Hepatocyte (in vitro differentiated cells): Measurements from ENCODE around the gene SLC9A3. TPM values are rescaled to one million over a fixed set of nuclear protein-coding genes. Genes with fewer than 3 reads are reported as not detected.

Experiments used
- DNase-seq: peaks from one replicate; pipeline ENCODE4 v3.0.0-alpha.2; 2016; ENCODE audit warnings: low spot score
- H2AFZ ChIP-seq: fragments of 200-600 bp; sonication (generic); 2 replicates; pipeline ENCODE4 v1.6.0; 2016; ENCODE audit warnings: antibody characterized with exemption, mild to moderate bottlenecking
- H3K27ac ChIP-seq: fragments of 200-600 bp; sonication (generic); 2 replicates; pipeline ENCODE4 v1.5.1; 2016; ENCODE audit warnings: mild to moderate bottlenecking
- H3K27me3 ChIP-seq: fragments of 200-600 bp; sonication (generic); 2 replicates; pipeline ENCODE4 v1.6.1; 2016
- H3K36me3 ChIP-seq: fragments of 200-600 bp; sonication (generic); replicated peaks from 2 replicates; pipeline ENCODE4 v1.5.1; 2016; ENCODE audit warnings: low read depth; ENCODE audit not compliant: insufficient read depth
- H3K4me1 ChIP-seq: fragments of 200-600 bp; sonication (generic); 2 replicates; pipeline ENCODE4 v1.5.1; 2016; ENCODE audit warnings: mild to moderate bottlenecking, moderate library complexity; ENCODE audit not compliant: insufficient read depth
- H3K4me2 ChIP-seq: fragments of 200-600 bp; sonication (generic); 2 replicates; pipeline ENCODE4 v1.6.0; 2016
- H3K4me3 ChIP-seq: fragments of 200-600 bp; sonication (generic); 2 replicates; pipeline ENCODE4 v1.5.1; 2016; ENCODE audit warnings: mild to moderate bottlenecking
- H3K79me2 ChIP-seq: fragments of 200-600 bp; sonication (generic); 2 replicates; pipeline ENCODE4 v1.6.0; 2017; ENCODE audit warnings: mild to moderate bottlenecking
- H3K9me2 ChIP-seq: fragments of 200-600 bp; sonication (generic); replicated peaks from 2 replicates; pipeline ENCODE4 v1.6.0; 2017; ENCODE audit warnings: mild to moderate bottlenecking; ENCODE audit not compliant: insufficient read depth
- H3K9me3 ChIP-seq: fragments of 200-600 bp; sonication (generic); 2 replicates; pipeline ENCODE4 v1.5.1; 2016; ENCODE audit warnings: low read depth, mild to moderate bottlenecking
- H4K20me1 ChIP-seq: fragments of 200-600 bp; sonication (generic); 2 replicates; pipeline ENCODE4 v1.6.0; 2016; ENCODE audit warnings: mild to moderate bottlenecking; ENCODE audit not compliant: insufficient read depth, poor library complexity, severe bottlenecking
- CTCF ChIP-seq: fragments of 200-600 bp; sonication (generic); IDR thresholded peaks from 2 replicates; pipeline ENCODE4 v1.5.1; 2016; ENCODE audit warnings: antibody characterized with exemption, mild to moderate bottlenecking; ENCODE audit not compliant: poor library complexity
- EZH2 ChIP-seq: fragments of 200-600 bp; sonication (generic); IDR thresholded peaks from 2 replicates; pipeline ENCODE4 v1.6.1; 2016; ENCODE audit warnings: antibody characterized with exemption, mild to moderate bottlenecking, borderline replicate concordance
- EZH2phosphoT487 ChIP-seq: fragments of 200-600 bp; sonication (generic); IDR thresholded peaks from one replicate; pipeline ENCODE4 v1.6.1; 2018; ENCODE audit warnings: antibody characterized with exemption, mild to moderate bottlenecking, low read depth, moderate library complexity; ENCODE audit not compliant: unreplicated experiment, severe bottlenecking
- WGBS: methylation state at CpG from one replicate; pipeline ENCODE4 v1.1.6; 2016; ENCODE audit warnings: low lambda C conversion rate; ENCODE audit errors: missing lambda C conversion rate; 5-methylcytosine and 5-hydroxymethylcytosine counted together
- polyA plus RNA-seq: library from polyadenylated mRNA; unstranded; fragments of >200 nt; fragmentation: Nextera tagmentation; extraction: Ambion mirVana; gene quantifications from 2 replicates; pipeline ENCODE4 v1.2.1, GENCODE V29; 2016
- total RNA-seq: library from RNA; depleted of rRNA; stranded (reverse); fragments of >200 nt; gene quantifications from 2 replicates; pipeline ENCODE4 v1.2.3, GENCODE V29; 2014

SLC9A3 gene
- total and polyA plus RNA-seq, 2 experiments from 2014 or later: 4.8 to 7.4 TPM

GRCh38 chr5:502325-503079 lies 21.7 kb downstream of the SLC9A3 start:
- no peak for TF ChIP-seq CTCF
- no peak for TF ChIP-seq EZH2phosphoT487
- TF ChIP-seq EZH2: no peak
- Histone ChIP-seq H3K36me3 (no peaks in the 10 kb centered on the region), H4K20me1 (no peaks in the 10 kb centered on the region), H3K9me2 (no peaks in the 10 kb centered on the region), H3K4me3 (no peak overlapping the region), H2AFZ (no peak overlapping the region), H3K79me2 (no peaks in the 10 kb centered on the region), H3K27me3 (peaks cover 14% of the 10 kb centered on the region), H3K9me3 (no peaks in the 10 kb centered on the region), H3K27ac (no peak overlapping the region), H3K4me2 (no peak overlapping the region), H3K4me1 (no peaks in the 10 kb centered on the region)
- WGBS: 84% methylated on average over 36 of the region's 36 CpGs
- DNase-seq: no peak

GRCh38 chr5:501831-502184 lies 22.4 kb downstream of the SLC9A3 start:
- H2AFZ ChIP-seq: no peak overlapping the region

GRCh38 chr5:501105-501830 lies 23.0 kb downstream of the SLC9A3 start:
- no peak for DNase-seq
- Histone ChIP-seq H3K9me2 (no peaks in the 10 kb centered on the region), H3K27me3 (peaks cover 26% of the 10 kb centered on the region), H4K20me1 (no peaks in the 10 kb centered on the region), H3K79me2 (no peaks in the 10 kb centered on the region), H3K4me3 (no peak overlapping the region), H3K4me2 (no peak overlapping the region), H3K4me1 (no peaks in the 10 kb centered on the region), H3K27ac (no peak overlapping the region), H2AFZ (no peak overlapping the region), H3K9me3 (no peaks in the 10 kb centered on the region), H3K36me3 (no peaks in the 10 kb centered on the region)
- 84% methylated on average over 41 of the region's 41 CpGs for WGBS
- TF ChIP-seq EZH2phosphoT487 (no peak), CTCF (no peak), EZH2 (no peak)

More at GRCh38 chr5:501831-502184, 22.4 kb downstream of the SLC9A3 start:
- H3K36me3 ChIP-seq: no peaks in the 10 kb centered on the region
- H3K27ac ChIP-seq: no peak overlapping the region
- TF ChIP-seq EZH2 (no peak), CTCF (no peak), EZH2phosphoT487 (no peak)
- no peak overlapping the region for H3K4me3 ChIP-seq
- H3K27me3 ChIP-seq: peaks cover 20% of the 10 kb centered on the region
- H3K4me2 ChIP-seq: no peak overlapping the region
- H3K9me3 ChIP-seq: no peaks in the 10 kb centered on the region
- H4K20me1 ChIP-seq: no peaks in the 10 kb centered on the region
- DNase-seq: no peak
- H3K79me2 ChIP-seq: no peaks in the 10 kb centered on the region
- WGBS: 85% methylated on average over 23 of the region's 23 CpGs
- H3K4me1 ChIP-seq: no peaks in the 10 kb centered on the region
- H3K9me2 ChIP-seq: no peaks in the 10 kb centered on the region
